Fibroblast of the aortic adventitia (primary cell): ENCODE measurements around the gene PLEKHM3. TPM values are rescaled to one million over a fixed set of nuclear protein-coding genes. Genes with fewer than 3 reads are reported as not detected.
"Not testable (repeated sequence)": the region's sequence is repeated elsewhere in the genome, so short reads cannot be mapped to it uniquely, and the experiment has no call there.

Source experiments
- DNase-seq: peaks from one replicate; pipeline ENCODE4 v3.0.0-alpha.2; 2010; ENCODE audit warnings: low read depth
- H3K4me3 ChIP-seq: 2 replicates; pipeline ENCODE4 v1.5.1; 2011; ENCODE audit warnings: low read depth, mild to moderate bottlenecking, control low read depth, low read length, moderate library complexity
- CTCF ChIP-seq: IDR thresholded peaks from 2 replicates; pipeline ENCODE4 v1.5.1; 2011; ENCODE audit warnings: mild to moderate bottlenecking, low read length, control low read depth, inconsistent platforms; ENCODE audit not compliant: insufficient read depth
- total RNA-seq: library from RNA; depleted of rRNA; stranded (reverse); fragments of >200 nt; gene quantifications from 2 replicates; pipeline ENCODE4 v1.2.3, GENCODE V29; 2012; ENCODE audit warnings: low replicate concordance

The PLEKHM3 gene
- total RNA-seq, 1 donor, result 15.1 TPM

- no peak overlapping the region for H3K4me3 ChIP-seq
- DNase-seq, result no peak
- no peak for TF ChIP-seq CTCF
Observed at GRCh38 chr2:208024091-208024490, 1.2 kb downstream of the PLEKHM3 start.

- no peak for DNase-seq
- H3K4me3 ChIP-seq, result no peak overlapping the region
- no peak for TF ChIP-seq CTCF
Observed at GRCh38 chr2:208020253-208020652, 5.1 kb downstream of the PLEKHM3 start.

- not testable (repeated sequence) for DNase-seq, H3K4me3 ChIP-seq
Observed at GRCh38 chr2:208018124-208018712, 7.1 kb downstream of the PLEKHM3 start.

- no peak for TF ChIP-seq CTCF
- no peak for DNase-seq
- H3K4me3 ChIP-seq, result no peak overlapping the region
Observed at GRCh38 chr2:208017721-208018120, 7.6 kb downstream of the PLEKHM3 start.

- TF ChIP-seq CTCF, result no peak
- no peak for DNase-seq
- no peak overlapping the region for H3K4me3 ChIP-seq
Observed at GRCh38 chr2:208015475-208015874, 9.9 kb downstream of the PLEKHM3 start.

- no peak overlapping the region for H3K4me3 ChIP-seq
- DNase-seq, result no peak
- no peak for TF ChIP-seq CTCF
Observed at GRCh38 chr2:208013285-208014178, 11.8 kb downstream of the PLEKHM3 start.

- TF ChIP-seq CTCF, result no peak
Observed at GRCh38 chr2:208012449-208012848, 12.9 kb downstream of the PLEKHM3 start.

More at GRCh38 chr2:208012449-208012848, 12.9 kb downstream of the PLEKHM3 start:
- no peak for DNase-seq
- H3K4me3 ChIP-seq, result no peak overlapping the region
